ENCODE data around the gene PPP3CA. TPM values are rescaled to one million over a fixed set of nuclear protein-coding genes. Genes with fewer than 3 reads are reported as not detected.

Gene PPP3CA
- total RNA-seq, 2 donors from 2014 or later = 14.6 to 20.5 TPM

GRCh38 chr4:101078950-101079349 is 268.4 kb downstream of the PPP3CA start:
- Mint-ChIP-seq H3K4me1 (no peaks in the 10 kb centered on the region), H3K27ac (no peak overlapping the region), H3K36me3 (ENCODE audit: low read depth) (peaks cover 35% of the 10 kb centered on the region), H3K27me3 (no peaks in the 10 kb centered on the region), H3K9me3 (no peaks in the 10 kb centered on the region), H3K4me3 (no peak overlapping the region)
- ATAC-seq (replicated peaks) = no peak

GRCh38 chr4:101076032-101076431 is 271.3 kb downstream of the PPP3CA start:
- H3K9me3 Mint-ChIP-seq = no peaks in the 10 kb centered on the region
- no peak overlapping the region for H3K4me3 Mint-ChIP-seq
- no peaks in the 10 kb centered on the region for H3K4me1 Mint-ChIP-seq
- no peak for ATAC-seq (replicated peaks)
- H3K36me3 Mint-ChIP-seq (ENCODE audit: low read depth) = peaks cover 16% of the 10 kb centered on the region
- H3K27me3 Mint-ChIP-seq = no peaks in the 10 kb centered on the region
- no peak overlapping the region for H3K27ac Mint-ChIP-seq

- H3K27me3 Mint-ChIP-seq = no peaks in the 10 kb centered on the region
- H3K27ac Mint-ChIP-seq = peak overlapping the region; percentile 31
- H3K9me3 Mint-ChIP-seq = no peaks in the 10 kb centered on the region
- H3K36me3 Mint-ChIP-seq (ENCODE audit: low read depth) = peaks cover 13% of the 10 kb centered on the region
- H3K4me1 Mint-ChIP-seq = no peaks in the 10 kb centered on the region
- ATAC-seq (replicated peaks) = no peak
- no peak overlapping the region for H3K4me3 Mint-ChIP-seq
Observed at GRCh38 chr4:101075536-101075935, 271.8 kb downstream of the PPP3CA start.

GRCh38 chr4:101074326-101074725 is 273.0 kb downstream of the PPP3CA start:
- peak overlapping the region; percentile 63 for H3K27ac Mint-ChIP-seq
- ATAC-seq (replicated peaks) = no peak
- no peak overlapping the region for H3K4me3 Mint-ChIP-seq
- no peaks in the 10 kb centered on the region for H3K9me3 Mint-ChIP-seq
- H3K4me1 Mint-ChIP-seq = no peaks in the 10 kb centered on the region
- H3K27me3 Mint-ChIP-seq = no peaks in the 10 kb centered on the region
- peaks cover 4% of the 10 kb centered on the region for H3K36me3 Mint-ChIP-seq (ENCODE audit: low read depth)

GRCh38 chr4:101071241-101071640 is 276.1 kb downstream of the PPP3CA start:
- Mint-ChIP-seq H3K4me1 (no peaks in the 10 kb centered on the region), H3K4me3 (no peak overlapping the region), H3K27ac (no peak overlapping the region), H3K36me3 (ENCODE audit: low read depth) (no peaks in the 10 kb centered on the region), H3K27me3 (no peaks in the 10 kb centered on the region), H3K9me3 (no peaks in the 10 kb centered on the region)
- no peak for ATAC-seq (replicated peaks)

GRCh38 chr4:101068115-101068514 is 279.2 kb downstream of the PPP3CA start:
- no peak overlapping the region for H3K27ac Mint-ChIP-seq
- peaks cover under 1% of the 10 kb centered on the region for H3K36me3 Mint-ChIP-seq (ENCODE audit: low read depth)
- H3K4me3 Mint-ChIP-seq = no peak overlapping the region
- ATAC-seq (replicated peaks) = no peak
- H3K9me3 Mint-ChIP-seq = no peaks in the 10 kb centered on the region
- no peaks in the 10 kb centered on the region for H3K27me3 Mint-ChIP-seq
- no peaks in the 10 kb centered on the region for H3K4me1 Mint-ChIP-seq

GRCh38 chr4:101067383-101067782 is 279.9 kb downstream of the PPP3CA start:
- ATAC-seq (replicated peaks) = no peak
- H3K27ac Mint-ChIP-seq = no peak overlapping the region
- H3K27me3 Mint-ChIP-seq = no peaks in the 10 kb centered on the region
- H3K9me3 Mint-ChIP-seq = no peaks in the 10 kb centered on the region
- H3K36me3 Mint-ChIP-seq (ENCODE audit: low read depth) = peaks cover 8% of the 10 kb centered on the region
- H3K4me3 Mint-ChIP-seq = no peak overlapping the region
- no peaks in the 10 kb centered on the region for H3K4me1 Mint-ChIP-seq

- H3K9me3 Mint-ChIP-seq = no peaks in the 10 kb centered on the region
- no peak for ATAC-seq (replicated peaks)
- no peak overlapping the region for H3K4me3 Mint-ChIP-seq
- peaks cover 11% of the 10 kb centered on the region for H3K36me3 Mint-ChIP-seq (ENCODE audit: low read depth)
- no peak overlapping the region for H3K27ac Mint-ChIP-seq
- no peaks in the 10 kb centered on the region for H3K4me1 Mint-ChIP-seq
- H3K27me3 Mint-ChIP-seq = no peaks in the 10 kb centered on the region
Observed at GRCh38 chr4:101066626-101067170, 280.6 kb downstream of the PPP3CA start.

GRCh38 chr4:101065935-101066485 is 281.3 kb downstream of the PPP3CA start:
- no peaks in the 10 kb centered on the region for H3K27me3 Mint-ChIP-seq
- H3K4me1 Mint-ChIP-seq = no peaks in the 10 kb centered on the region

GRCh38 chr4:101065346-101065745 is 282.0 kb downstream of the PPP3CA start:
- H3K27me3 Mint-ChIP-seq = no peaks in the 10 kb centered on the region
- peaks cover 13% of the 10 kb centered on the region for H3K36me3 Mint-ChIP-seq (ENCODE audit: low read depth)
- ATAC-seq (replicated peaks) = no peak
- H3K27ac Mint-ChIP-seq = no peak overlapping the region
- H3K4me3 Mint-ChIP-seq = no peak overlapping the region
- no peaks in the 10 kb centered on the region for H3K4me1 Mint-ChIP-seq
- H3K9me3 Mint-ChIP-seq = no peaks in the 10 kb centered on the region

More at GRCh38 chr4:101065935-101066485, 281.3 kb downstream of the PPP3CA start:
- Mint-ChIP-seq H3K27ac (no peak overlapping the region), H3K36me3 (ENCODE audit: low read depth) (peaks cover 11% of the 10 kb centered on the region), H3K4me3 (no peak overlapping the region), H3K9me3 (no peaks in the 10 kb centered on the region)
- ATAC-seq (replicated peaks) = no peak

GRCh38 chr4:101064541-101065180 is 282.7 kb downstream of the PPP3CA start:
- Mint-ChIP-seq H3K4me1 (no peaks in the 10 kb centered on the region), H3K27me3 (no peaks in the 10 kb centered on the region), H3K4me3 (no peak overlapping the region), H3K27ac (no peak overlapping the region), H3K9me3 (no peaks in the 10 kb centered on the region), H3K36me3 (ENCODE audit: low read depth) (peaks cover 20% of the 10 kb centered on the region)
- no peak for ATAC-seq (replicated peaks)

GRCh38 chr4:101055392-101055791 is 291.9 kb downstream of the PPP3CA start:
- Mint-ChIP-seq H3K4me3 (no peak overlapping the region), H3K9me3 (no peaks in the 10 kb centered on the region), H3K27ac (peak overlapping the region; percentile 10)

GRCh38 chr4:101050837-101051205 is 296.5 kb downstream of the PPP3CA start:
- H3K9me3 Mint-ChIP-seq = no peaks in the 10 kb centered on the region
- peaks cover 7% of the 10 kb centered on the region for H3K4me1 Mint-ChIP-seq
- peak overlapping the region; percentile 90 for H3K27ac Mint-ChIP-seq
- peak; percentile 12 for ATAC-seq (replicated peaks)
- H3K27me3 Mint-ChIP-seq = no peaks in the 10 kb centered on the region
- H3K36me3 Mint-ChIP-seq (ENCODE audit: low read depth) = no peaks in the 10 kb centered on the region
- H3K4me3 Mint-ChIP-seq = peak overlapping the region; percentile 70

More at GRCh38 chr4:101055392-101055791, 291.9 kb downstream of the PPP3CA start:
- Mint-ChIP-seq H3K27me3 (no peaks in the 10 kb centered on the region), H3K36me3 (ENCODE audit: low read depth) (peaks cover 21% of the 10 kb centered on the region), H3K4me1 (peaks cover 6% of the 10 kb centered on the region)
- no peak for ATAC-seq (replicated peaks)

GRCh38 chr4:101050088-101050836 is 297.1 kb downstream of the PPP3CA start:
- Mint-ChIP-seq H3K9me3 (no peaks in the 10 kb centered on the region), H3K27me3 (no peaks in the 10 kb centered on the region), H3K4me3 (peak overlapping the region; percentile 70), H3K4me1 (peaks cover 7% of the 10 kb centered on the region), H3K36me3 (ENCODE audit: low read depth) (no peaks in the 10 kb centered on the region), H3K27ac (peak overlapping the region; percentile 90)
- peak; percentile 98 for ATAC-seq (replicated peaks)

GRCh38 chr4:101049549-101050001 is 297.8 kb downstream of the PPP3CA start:
- no peak overlapping the region for H3K4me3 Mint-ChIP-seq
- no peaks in the 10 kb centered on the region for H3K9me3 Mint-ChIP-seq
- no peaks in the 10 kb centered on the region for H3K27me3 Mint-ChIP-seq
- no peaks in the 10 kb centered on the region for H3K36me3 Mint-ChIP-seq (ENCODE audit: low read depth)
- H3K4me1 Mint-ChIP-seq = peaks cover 7% of the 10 kb centered on the region
- ATAC-seq (replicated peaks) = no peak
- no peak overlapping the region for H3K27ac Mint-ChIP-seq
